GM18873 (cell line): Measurements from ENCODE around the gene DIAPH2.

ENCODE experiments used
- ATAC-seq: cut with Tn5 transposase; IDR thresholded peaks from one replicate; pipeline ENCODE4 v1.9.1; 2021; ENCODE audit warnings: mild to moderate bottlenecking, moderate library complexity, moderate number of reproducible peaks; ENCODE audit not compliant: unreplicated experiment, low FRiP score

The DIAPH2 gene

GRCh38 chrX:97524997-97525396, 840.4 kb downstream of the DIAPH2 start:
- ATAC-seq, result no peak

- ATAC-seq, result no peak
Measured at GRCh38 chrX:97525981-97526380, 841.3 kb downstream of the DIAPH2 start.

DNA sequence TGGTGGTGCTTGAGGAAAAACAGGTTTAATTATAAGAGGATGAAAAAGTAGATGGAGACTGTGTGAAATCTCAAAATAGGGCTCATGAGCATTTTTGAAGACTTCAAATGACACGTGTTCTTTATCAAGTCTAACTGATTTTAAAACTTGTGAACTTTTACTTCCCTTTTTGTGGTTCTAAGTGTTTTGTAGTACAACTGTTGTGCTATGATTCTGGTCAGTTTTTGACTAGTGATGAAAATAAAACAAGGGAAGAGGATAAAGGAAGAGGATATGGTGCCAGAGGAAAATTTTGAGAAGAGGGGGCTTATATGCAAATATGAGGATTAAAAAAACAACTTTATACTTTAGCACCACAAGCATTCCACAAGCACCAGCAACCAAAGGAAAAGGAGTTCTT, 843.1 kb downstream of the DIAPH2 start:
- ATAC-seq, result no peak

DNA sequence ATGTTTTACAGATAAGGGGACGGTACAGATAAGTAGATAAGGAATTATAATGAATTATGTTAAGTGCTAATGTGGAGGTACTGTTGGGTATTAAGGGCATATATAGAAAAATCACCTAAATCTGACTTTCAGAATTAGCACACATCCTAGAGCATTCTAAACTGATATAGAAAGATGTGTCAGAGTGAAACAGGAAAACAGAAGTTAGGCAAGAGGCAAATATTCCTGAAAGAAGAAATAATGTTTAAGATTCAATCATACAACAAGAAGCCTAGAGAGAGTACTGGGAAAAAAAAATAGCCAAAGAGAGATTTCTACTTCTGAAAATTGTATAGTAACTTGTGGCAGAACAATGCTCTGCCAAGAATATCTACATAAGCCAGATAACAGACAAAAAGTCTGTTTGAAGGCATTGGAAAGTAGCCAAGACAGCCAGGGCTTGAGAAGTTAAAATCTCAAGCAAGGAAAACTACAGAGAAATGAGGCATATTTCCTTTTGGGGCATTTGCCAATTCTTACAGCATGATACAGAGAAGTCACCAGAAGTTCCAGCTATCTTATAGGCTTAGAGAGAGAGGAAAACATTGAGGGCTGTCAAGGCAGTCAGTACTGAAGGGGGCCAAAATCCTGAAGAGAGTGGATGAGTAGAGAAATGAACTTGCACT, 845.0 kb downstream of the DIAPH2 start:
- no peak for ATAC-seq

DNA sequence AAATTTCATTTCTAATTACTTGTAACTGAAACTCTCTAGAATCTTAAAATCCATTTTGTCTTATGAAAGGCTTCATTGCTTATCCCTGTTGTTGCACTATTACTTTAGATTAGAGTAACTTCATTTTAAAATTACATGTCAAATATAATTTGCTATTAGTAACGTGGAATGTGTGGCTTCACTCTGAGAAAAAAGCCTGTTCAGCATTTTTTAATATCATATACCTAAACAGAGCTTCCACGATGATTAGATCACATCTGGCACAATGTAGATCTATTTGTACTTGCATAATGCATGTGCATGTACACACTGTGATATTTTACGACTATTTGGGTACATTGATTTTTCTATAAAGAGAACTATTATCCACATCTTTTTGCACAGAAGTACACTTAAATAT, 847.2 kb downstream of the DIAPH2 start:
- ATAC-seq, result no peak

DNA sequence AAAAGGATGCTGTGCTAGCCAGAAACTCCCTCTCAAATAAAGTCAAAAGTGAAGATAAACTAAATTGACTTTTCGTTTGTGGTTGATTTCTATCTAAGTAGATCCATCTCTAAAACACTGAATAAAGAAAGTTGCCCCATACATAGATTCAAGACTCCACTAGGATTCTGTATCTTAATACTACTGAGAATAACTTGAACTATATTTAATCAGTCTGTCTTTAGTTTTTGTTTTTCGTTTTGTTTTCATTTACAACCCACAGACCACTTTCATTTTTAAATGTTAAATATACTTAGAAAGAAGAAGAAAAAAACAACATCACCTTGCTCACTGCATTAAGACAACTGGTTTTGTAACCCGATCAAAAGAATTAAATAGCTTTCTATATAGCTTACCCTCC, 854.1 kb downstream of the DIAPH2 start:
- no peak for ATAC-seq

GRCh38 chrX:97539970-97540519, 855.4 kb downstream of the DIAPH2 start:
- no peak for ATAC-seq

DNA sequence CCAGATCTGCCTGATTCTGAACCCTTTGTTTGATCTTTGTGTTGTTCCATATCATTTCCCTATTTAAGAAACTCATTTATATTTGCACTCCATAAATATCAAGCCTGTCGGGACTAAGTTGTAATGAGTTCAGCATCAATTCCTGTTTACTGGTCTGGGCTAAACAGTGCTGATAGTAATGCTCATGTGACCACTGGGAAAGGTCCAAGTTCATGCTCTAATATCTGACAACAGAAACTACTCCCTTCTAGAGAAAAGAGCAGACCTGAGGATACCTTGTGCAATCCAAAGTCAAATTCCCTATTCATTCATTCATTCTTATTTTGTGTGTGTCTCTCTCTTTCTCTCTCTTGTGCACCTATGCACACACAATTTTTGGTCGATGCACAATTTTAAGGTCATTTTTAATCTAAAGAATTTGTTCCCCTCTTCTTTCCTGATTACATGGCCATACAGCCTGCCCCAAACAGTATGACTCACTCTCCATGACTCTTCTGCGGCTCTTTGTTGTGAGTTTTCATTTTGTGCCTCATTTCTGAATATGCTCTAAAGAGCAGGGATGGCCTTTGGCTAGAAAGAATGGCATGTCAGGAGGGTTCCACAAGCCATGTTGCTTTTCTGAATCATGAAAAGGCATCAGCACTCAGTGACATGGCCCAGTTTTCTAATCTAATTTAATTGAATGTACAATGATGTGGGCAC, 863.4 kb downstream of the DIAPH2 start:
- ATAC-seq, result no peak

GRCh38 chrX:97551821-97552220, 867.2 kb downstream of the DIAPH2 start:
- no peak for ATAC-seq

DNA sequence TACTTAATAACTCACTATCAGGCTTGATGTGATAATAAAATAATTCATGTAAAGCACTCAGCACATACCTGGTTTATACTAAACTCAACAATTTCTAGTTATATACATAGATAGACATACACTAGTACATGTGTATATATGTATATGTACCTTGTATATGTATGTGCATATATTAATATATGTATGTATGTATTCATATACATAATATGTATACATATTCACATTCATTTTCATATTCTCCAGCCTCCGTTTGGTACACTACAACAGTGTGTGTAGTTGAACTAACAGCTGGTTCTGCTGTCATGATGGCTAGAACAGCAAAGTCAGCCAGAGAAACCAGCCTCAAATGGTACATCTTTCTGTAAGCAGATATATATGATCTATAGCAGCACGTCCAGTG, 869.2 kb downstream of the DIAPH2 start:
- no peak for ATAC-seq

DNA sequence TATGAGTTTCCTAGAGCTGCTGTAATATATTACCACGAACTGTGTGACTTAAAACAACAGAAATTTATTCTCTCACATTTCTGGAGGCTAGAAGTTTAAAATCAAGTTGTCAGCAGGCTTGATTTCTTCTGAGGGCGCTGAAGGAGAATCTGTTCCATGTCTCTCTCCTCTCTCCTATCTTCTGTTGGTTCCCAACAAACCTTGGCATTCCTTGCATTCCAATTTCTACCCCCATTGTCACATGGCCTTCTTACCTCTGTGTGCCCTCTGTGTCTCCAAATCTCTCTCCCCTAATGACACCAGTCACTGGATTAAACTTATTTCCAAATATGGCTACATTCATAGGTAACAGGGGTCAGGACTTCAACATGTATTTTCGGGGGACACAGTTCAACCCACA, 871.7 kb downstream of the DIAPH2 start:
- ATAC-seq, result no peak

GRCh38 chrX:97563531-97564133, 879.0 kb downstream of the DIAPH2 start:
- peak; percentile 99 for ATAC-seq

DNA sequence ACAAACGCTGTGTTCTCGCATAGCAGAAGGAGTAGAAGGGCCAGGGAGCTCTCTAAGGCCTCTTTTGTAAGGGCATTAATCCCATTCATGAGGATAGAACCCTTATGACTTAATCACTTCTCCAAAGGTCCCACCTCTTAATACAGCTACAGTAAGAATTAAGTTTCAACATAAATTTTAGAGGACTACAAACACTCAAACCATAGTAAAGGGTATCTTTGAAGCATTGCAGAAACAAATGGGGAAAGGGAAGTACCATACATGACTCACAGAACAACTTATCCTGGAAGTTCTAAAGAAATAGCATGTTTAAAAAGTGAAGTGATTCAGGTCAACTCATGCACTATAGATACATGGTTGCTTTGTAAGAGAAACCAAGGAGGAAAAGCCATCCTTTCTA, 879.9 kb downstream of the DIAPH2 start:
- no peak for ATAC-seq

GRCh38 chrX:97587171-97587570, 902.5 kb downstream of the DIAPH2 start:
- no peak for ATAC-seq

- no peak for ATAC-seq
Measured at GRCh38 chrX:97594646-97595224, 910.1 kb downstream of the DIAPH2 start.

- ATAC-seq, result no peak
Measured at GRCh38 chrX:97597954-97598353, 913.3 kb downstream of the DIAPH2 start.

- ATAC-seq, result no peak
Measured at GRCh38 chrX:97602465-97603258, 918.0 kb downstream of the DIAPH2 start.

GRCh38 chrX:97605271-97605670, 920.6 kb downstream of the DIAPH2 start:
- ATAC-seq, result no peak

DNA sequence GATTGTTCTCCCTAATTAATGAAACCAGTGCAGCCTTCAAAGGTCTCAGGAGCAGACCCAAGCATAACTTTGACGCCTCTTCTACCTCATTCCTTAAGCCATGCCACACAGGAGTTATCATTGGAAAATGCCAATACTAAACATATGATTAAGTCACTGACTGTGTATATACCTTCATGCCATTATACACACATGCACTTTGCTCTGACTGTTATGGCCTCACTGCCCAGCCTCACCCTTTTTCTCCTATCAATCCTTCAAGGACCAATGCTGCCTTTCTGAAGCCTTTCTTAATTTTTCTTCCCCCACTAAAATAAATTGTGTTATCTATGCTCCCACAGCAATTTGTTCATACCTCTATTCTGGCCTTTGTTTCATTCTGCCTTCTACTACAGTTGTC, 924.7 kb downstream of the DIAPH2 start:
- ATAC-seq, result no peak

DNA sequence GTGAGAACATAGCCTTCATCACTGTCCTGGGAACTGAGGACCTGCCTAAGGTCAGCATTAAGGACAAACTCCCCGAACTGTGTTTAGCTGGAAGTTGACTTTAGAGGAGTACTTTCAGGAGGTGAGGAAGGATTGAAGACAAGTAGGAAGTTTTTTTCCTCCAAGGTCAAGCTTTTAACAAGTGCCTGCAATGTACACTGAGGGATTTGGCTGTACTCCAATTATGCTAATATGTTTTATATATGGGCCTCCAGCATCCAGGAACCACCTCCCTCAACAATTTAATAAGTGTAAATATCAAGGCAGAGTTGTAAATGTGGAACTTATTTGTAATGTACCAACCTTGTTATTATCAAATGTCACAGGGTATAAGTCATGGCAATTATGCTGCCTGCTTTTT, 925.3 kb downstream of the DIAPH2 start:
- ATAC-seq, result no peak
